GM19099 (cell line): ENCODE data around the gene PDE7B.

Experiments
- POLR2A ChIP-seq: IDR thresholded peaks from 3 replicates; pipeline ENCODE4 v1.6.1; 2011; ENCODE audit warnings: low read depth; ENCODE audit not compliant: insufficient read length; ENCODE audit errors: extremely low read depth

The PDE7B gene

DNA sequence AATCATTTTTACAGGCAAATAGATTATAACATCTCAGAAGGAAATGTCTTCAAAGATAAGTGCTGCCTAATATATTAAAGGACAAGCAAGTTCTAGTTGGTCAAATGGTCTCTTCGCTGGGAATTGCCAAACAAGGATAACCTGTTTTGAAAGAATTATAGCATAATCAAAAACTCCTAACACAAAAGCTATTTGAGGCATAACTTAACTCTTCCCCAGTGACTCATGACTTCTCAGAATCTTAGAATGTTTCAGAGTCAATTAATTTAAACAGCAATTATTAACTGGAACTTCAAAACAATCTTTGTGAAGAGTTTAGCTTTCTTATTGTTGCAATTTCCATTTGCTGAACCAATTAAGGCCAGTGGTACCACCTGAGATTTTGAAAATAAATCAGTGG is 272.0 kb downstream of the PDE7B start:
- TF ChIP-seq POLR2A = no peak

DNA sequence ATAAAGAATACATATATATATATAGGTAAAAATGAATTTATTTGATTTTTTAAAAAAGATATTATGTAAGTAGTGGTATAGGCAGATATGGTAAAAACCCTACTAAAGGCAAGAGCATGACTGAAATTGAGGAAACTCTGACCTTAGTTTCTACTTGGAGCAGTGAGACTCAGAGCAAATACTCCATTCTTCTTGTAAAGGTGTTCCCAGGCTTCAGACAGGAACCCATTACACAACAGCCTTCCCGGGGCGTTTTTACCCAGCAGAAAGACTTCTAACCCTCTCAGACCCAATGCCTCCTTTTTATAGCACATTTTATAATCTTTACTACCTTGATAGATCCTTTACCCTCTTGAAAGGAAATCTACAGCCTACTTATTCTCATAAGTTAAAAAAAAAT is 274.1 kb downstream of the PDE7B start:
- no peak for TF ChIP-seq POLR2A

DNA sequence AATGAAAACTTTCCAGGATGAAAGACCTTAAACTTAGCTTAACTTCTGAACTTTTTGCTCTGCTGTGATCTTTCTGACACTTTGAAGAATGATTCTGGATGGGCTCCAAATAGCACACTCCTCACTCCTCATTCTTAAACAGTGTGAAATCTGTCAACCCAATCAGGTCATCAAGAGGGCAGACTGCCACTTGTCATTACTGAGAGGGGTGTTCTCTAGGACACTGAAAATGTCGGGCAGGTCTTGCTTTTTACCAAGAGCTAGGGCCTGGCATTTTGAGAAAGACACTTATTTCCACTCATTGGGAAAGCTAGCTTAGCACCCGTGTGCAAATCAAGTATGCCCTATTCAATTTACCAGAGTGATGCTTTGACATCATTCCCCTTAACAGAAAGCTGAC is 276.4 kb downstream of the PDE7B start:
- TF ChIP-seq POLR2A = no peak

DNA sequence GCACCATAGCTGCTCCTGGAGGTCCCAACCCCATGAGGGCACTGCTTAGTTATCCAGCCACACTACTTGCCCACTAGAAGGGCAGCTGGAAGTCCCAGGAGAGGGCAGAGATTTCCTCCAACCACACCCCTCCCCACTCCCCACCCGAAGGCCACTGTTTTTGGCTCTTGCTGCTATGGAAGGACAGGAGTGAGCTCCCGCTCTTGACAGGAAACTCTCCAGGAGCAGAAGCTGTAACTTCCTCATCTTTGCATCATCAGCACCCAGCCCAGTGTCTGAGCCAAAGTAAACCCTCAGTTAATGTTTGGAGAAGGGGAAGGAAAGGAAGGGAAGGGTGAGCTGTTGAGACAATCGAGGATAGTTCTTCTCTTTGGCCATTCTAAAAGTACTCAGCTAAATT is 277.9 kb downstream of the PDE7B start:
- no peak for TF ChIP-seq POLR2A

DNA sequence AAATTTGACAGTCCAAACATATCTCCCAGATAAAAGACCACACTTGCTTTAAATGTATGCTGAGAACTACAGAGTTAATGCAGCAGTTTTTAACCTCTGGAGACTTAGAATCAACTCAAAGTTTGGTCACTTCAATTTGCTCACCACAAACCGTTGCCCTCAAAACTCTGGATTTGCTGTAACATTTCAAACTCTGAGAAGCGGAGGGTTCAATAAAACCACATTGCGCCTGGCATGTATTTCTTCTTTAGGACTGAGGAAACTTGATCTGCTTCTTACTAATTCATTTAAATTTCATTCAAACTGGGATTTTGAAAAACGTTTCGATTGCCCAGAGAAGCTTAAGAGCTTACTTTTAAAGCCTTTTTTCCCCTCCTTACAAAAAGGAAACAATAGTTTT is 282.8 kb downstream of the PDE7B start:
- TF ChIP-seq POLR2A = no peak

DNA sequence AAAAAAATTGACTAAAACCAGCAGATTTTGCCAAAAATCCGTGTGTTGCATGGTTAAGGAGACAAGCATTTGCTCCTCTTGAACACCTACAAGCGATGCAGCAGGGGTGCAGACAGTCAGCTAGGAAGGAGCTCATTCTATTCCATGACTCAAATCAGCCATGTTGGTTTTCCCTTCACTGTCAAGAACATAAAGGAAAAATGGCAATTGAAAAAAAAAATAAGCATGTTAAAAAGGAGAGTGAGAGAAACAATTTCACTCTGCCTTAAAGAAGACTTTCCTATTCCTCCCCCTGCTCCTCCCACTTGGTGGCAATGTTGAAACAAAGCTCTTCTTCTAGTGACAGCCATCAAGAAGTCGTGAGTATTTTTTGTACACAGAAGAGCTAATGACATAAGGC is 283.2 kb downstream of the PDE7B start:
- no peak for TF ChIP-seq POLR2A

DNA sequence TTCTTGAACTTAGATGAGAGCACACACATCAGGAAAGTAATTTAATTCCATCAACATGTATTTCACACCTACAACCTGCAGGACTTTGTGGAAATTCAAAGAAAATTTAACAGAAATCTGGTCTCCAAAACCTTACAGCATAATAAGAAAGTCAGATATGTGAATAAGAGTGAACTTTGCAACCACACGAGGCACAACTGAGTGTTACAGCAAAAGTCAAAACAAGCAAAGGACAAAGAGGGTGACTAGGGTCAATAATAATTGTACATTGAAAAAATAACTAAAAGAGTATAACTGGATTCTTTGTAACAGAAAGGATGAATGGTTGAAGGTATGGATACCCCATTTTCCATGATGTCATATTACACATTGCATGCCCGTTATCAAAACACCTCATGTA is 284.8 kb downstream of the PDE7B start:
- TF ChIP-seq POLR2A = no peak

DNA sequence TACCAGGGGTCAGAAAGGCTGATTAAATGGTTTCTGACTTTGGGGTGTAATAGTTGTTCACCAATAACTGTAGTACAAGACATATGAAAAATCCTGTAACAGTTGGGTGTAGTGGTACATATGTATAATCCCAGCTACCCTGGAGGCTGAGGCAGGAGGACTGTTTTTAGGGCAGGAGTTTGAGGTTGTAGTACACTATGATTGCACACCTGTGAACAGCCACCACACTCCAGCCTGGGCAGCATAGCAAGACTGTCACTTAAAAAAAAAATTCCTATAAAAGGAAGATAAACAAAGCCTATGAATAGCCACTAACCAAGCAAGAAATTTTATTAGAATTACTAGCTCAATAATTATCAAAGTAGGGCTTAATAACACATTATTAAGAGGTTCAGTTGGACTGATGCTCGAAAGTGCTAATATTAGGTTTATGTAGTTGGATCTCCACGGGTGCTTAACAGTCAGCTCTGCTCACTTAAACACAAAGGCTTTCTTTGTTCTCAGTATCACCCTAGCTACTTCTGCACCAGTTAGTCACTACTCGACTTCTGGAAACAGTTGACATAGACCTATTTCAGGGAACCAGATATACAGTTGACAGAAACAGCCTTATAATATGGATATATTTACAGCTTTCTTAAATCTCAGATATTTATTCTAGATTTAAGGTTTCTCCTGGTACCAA is 285.6 kb downstream of the PDE7B start:
- no peak for TF ChIP-seq POLR2A

DNA sequence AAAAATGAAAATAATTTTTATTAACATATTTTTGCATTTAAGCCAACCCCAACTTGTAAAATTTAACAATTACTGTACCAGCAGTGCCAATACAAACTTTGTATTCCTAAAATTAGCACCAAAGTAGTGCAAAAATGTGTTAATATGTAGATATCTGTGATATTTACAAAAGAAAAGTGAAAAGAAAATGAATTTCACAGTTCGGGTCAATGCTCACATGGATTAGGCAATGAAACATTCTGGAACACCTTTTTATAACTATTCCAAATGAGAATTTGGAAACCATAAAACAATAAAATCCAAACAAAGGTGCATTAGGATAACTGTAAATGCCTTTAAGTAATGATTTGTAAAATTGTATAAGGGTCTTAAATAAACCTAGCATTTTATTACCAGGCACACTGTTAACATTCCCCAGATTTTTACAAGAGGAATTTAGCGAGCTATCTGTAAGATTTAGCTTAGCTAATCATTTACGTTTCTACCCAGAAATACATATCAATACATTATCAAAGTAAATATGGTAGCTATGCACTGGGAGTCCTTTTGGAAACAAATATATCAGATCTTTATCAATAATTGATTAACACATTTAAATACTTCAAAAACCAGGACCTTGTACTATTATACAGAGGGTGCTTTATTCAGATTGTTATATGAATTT is 286.4 kb downstream of the PDE7B start:
- no peak for TF ChIP-seq POLR2A

DNA sequence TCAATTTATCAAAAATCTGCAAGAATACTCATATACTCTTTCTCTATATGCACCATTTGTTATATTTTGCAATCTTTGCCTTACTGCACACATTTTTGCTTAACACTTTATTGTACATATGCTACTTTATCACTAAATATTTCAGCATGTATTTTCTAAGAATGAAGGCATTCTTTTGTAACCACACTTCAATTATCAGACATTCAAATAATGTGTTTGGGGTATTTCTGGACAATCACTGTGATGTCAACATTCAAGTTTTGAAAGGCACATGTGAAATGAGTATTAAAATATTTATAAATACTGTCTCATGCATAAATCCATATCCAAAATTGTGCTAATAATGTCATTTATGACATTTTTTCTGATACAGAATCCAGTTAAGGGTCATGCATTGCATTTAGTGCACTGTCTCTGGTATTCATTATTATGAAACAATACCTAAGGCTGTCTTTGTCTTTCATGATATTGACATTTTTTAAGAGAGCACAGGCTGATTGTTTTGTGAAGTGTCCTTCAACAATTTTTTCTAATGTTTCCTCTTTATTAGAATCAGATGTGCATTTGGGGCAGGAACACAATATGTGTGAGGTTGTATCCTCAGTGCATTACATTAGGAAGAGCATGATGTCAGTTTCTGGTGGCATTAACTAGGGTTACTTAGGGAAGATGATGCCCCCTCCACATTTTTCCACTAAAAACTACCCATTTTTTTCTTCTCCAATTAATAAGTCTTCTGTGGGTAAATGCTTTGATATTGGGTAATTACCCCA is 292.9 kb downstream of the PDE7B start:
- no peak for TF ChIP-seq POLR2A

DNA sequence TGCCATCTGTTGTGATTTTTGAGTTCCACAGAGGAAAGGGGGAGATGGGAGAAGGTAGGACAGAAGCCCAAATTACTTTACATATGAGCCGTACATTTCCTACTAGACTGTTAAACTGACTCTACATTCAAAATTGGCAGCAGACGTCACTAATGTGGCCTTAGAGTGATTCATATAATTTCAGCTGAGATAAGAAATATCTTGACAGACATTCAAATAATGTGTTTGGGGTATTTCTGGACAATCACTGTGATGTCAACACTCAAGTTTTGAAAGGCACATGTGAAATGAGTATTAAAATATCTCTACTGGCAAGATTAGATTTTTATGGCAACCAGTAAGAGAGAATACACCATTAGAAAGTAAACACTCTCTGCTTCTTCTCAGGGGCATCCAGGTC is 294.6 kb downstream of the PDE7B start:
- TF ChIP-seq POLR2A = no peak

DNA sequence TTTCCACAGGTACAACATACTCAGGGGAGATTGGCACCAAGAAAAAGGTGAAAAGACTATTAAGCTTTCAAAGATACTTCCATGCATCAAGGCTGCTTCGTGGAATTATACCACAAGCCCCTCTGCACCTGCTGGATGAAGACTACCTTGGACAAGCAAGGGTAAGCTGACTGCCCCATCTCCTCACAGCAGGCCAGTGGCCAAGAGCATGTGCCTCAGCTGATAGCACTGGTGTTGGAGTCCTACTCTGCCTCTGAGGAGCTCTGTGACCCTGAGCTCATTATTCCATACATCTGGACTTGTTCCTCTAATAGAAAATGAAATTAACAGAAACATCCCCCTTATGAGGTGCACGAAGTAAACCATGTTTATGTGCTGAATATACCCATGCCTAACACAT is 295.8 kb downstream of the PDE7B start:
- no peak for TF ChIP-seq POLR2A

DNA sequence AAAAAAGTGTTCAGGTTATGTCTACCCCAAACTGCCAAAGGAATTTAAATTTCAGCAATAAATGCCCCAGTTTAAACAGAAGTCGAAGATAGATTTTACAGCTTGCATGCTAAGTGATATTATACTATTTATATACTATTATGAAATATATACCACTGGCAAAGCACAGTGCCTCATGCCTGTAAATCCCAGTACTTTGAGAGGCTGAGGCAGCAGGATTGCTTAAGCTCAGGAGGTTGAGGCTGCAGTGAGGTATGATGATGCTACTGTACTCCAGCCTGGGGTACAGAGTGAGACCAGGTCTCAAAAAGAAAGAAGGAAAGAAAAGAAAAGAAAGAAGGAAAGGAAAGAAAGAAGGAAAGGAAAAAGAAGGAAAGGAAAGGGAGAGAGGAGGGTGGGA is 296.6 kb downstream of the PDE7B start:
- TF ChIP-seq POLR2A = no peak

DNA sequence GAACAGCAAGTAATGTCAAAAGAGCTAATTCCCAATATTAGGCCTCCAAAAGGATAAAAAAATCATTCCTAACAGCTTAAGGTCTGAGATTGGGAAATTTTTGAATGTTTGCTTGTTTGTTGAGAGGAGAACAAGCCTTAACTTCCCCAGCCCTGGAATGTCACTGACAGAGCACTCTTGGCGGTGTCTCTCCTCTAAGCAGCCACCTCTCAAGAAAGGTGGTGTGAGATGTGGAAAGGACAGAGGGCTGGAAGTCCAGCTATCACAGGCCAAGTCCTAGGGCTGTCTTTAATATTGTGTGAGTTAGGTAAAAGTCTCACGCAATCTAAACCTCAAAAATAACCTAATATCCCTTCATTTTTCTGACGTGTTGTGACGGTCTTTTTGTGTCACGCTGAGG is 297.0 kb downstream of the PDE7B start:
- no peak for TF ChIP-seq POLR2A

DNA sequence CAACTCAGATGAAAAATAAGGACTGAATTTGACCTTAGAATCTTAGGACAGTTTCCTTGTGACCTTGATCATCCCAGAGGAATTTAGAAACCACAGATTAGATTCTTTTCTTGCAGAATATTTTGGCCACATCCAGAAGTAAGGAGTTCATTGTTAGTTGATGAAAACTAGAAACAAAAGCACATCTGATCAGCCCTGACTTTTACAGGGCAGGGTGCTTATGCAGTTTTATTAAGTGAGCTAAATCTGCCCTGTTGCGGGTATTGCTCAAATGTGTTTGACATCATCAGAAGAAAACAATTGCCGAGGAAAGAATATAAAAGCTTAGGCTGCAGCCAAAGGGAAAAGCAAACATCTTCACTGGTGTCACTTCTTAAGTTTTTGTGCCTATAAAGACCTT is 297.8 kb downstream of the PDE7B start:
- no peak for TF ChIP-seq POLR2A

DNA sequence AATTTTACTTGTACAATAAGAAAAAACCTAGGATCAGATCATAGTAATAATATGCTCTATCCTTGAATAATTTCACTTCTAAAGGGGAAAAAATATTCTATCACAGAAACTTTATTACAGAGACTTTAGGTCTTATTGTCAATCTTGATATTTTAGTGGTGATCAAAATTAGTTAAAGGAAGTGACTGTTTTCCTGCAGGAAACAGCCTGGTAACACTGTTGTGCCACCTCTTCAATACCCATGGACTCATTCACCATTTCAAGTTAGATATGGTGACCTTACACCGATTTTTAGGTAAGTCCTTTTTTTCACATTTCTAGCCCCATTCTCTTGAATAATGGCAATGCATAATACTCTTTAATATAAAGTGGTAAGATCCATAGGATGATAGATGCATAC is 299.5 kb downstream of the PDE7B start:
- no peak for TF ChIP-seq POLR2A
